Measurements from ENCODE around the gene SOX6.
"Not testable (repeated sequence)": the region's sequence is repeated elsewhere in the genome, so short reads cannot be mapped to it uniquely, and the experiment has no call there.

The SOX6 gene

DNA sequence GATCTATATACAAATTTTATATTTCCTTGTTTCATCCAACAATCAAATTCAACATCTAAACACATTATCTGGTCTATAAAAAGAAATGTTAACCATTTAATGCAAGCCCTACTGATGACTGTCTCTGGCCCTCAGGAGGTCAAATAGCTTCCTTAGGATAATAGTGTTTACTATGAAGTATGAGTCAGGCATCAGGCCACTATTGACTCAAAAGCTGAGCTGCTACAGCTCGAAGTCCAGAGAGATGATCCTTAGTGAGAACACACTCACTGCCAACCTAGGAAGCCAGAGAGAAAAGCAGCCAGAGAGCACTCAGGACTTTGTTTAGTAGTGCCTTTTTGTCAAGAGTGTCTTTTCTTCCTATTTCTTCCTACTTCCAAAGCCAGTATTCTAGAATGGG is 171.8 kb downstream of the SOX6 start:
- no peak for DNase-seq

- no peak for DNase-seq
Measured at GRCh38 chr11:16182553-16182952, 173.8 kb downstream of the SOX6 start.

GRCh38 chr11:16180868-16181267 is 175.5 kb downstream of the SOX6 start:
- DNase-seq, result no peak

DNA sequence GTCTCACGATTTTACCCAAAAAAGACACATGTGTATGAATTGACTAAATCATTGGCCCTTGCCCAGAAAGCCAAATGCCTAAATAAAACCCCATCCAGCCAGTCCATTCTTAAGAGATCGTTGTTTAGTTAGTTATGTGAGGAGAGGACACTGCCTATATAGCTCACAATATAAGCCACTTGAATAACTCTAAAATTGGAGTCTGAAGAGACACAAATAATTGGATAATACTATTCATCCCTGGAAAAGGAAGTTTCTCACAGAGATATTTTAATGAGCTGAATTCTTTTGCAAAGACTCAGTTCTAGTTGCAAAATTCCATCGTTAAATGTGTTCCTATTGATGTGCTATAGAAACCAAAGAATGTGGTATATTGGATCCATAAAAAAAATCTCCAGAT is 176.7 kb downstream of the SOX6 start:
- no peak for DNase-seq

DNA sequence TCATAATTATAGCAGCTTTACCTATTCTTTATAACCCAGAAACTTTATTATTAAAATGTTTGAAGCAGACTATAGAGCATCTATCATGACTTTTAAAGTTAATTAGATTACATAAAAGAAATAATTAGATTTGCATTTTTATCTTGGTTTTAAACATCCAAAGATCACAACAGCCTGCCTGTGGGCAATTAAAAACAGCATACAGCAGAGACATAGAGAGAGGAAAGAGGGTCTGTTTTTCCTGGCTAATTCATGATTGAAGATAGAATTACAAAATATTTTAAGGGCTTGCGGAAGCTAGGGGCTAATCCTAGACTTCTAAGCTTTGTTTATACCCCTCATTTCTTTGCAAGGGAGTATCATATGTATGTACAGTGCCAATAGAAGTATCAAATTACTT is 178.1 kb downstream of the SOX6 start:
- DNase-seq, result no peak

DNA sequence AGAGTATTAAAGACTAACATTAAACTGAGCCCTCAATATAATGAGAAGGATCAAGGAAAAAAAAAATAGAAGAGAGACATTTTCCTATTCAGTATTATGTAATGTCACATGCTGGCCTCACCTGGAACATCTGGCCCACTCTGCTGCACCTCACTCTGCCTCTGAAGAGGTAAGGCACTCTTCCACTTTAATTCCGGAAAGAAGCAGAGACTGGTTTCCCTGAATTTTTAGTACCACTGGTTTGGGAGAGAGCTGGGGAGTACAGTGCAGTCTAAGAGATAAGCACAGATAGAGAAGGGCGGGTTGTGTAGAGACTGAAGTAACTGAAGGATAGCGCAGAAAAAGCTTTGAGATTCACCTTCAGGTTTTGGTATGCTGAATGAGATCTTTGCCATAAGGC is 178.7 kb downstream of the SOX6 start:
- DNase-seq, result no peak

GRCh38 chr11:16173798-16174197 is 182.5 kb downstream of the SOX6 start:
- no peak for DNase-seq

- DNase-seq, result no peak
Measured at GRCh38 chr11:16171882-16172281, 184.5 kb downstream of the SOX6 start.

DNA sequence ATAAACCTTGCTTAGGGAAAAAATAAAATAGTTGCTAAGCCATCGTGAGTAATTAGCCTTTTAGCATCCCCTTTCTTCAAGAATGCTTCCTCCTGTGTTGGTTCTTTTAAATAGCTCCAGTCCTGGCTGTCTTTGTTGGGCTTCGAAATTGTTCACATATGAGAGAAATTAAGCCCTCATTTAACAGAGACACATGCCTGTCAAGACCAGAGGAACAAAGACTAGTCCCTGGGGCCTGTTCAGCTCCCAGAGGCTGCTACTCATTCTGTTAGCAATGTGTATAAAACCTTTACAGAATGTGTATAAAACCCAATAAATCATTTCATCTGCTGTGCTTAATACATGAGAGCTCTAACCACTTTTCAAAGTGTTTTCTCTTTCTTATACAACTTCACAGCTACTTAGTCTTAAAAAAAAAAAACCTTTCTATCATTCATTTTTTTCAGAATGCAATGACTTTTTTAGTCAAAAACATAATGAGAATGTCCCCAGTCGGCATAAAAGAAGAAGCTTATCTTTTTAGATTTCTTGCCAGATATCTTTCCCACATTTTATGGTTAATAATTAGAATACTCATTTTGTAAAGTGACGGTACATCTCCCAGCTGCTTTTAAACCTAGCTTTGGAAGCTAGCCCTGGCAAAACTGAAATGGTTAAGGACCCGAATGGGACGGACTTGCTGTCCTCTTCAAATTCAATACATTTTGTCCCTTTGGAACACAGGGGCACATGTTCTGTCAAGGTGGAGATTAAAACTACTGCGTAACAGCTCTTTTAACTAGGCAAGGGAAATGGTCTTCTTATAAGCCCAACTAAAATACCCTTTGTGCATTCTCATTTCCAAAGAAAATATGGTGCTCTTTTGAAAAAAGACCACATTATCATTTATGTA is 186.1 kb downstream of the SOX6 start:
- DNase-seq, result no peak

- no peak for DNase-seq
Measured at GRCh38 chr11:16169541-16169940, 186.8 kb downstream of the SOX6 start.

DNA sequence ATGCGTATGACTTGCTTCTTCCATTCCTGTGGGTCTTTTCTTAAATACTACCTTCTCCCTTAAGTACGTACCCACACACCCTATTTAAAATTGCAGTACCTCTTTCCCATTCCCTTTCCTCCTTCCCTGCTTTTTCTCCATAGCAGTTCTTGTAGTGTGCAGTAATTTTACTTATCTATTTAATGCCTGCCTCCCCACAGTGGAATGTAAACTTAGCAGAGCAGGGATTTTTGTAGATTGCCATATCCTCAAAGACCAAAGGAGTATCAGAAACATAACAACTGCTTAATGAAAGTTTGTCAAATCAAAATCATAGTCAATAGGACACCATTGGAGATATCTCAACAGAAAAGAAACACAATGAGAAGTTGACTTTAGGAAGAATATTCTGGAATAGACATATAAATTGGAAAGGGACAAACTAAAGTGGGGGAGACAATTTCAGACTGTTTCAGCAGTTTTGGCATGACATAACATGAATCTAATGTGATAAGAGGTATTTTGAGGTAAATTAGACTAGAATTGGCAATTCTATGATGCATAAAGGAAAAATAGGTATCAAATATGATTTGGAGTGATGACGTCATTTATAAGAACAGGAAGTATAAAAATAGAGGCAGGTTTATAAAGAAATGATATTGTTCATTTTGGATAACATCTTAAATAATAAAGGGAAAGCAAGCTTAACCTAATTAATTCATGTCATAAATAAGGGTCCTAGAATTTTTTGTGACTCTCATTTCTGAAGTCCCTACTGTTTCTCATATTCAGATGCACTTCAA is 188.4 kb downstream of the SOX6 start:
- no peak for DNase-seq

GRCh38 chr11:16166571-16166970 is 189.8 kb downstream of the SOX6 start:
- no peak for DNase-seq

DNA sequence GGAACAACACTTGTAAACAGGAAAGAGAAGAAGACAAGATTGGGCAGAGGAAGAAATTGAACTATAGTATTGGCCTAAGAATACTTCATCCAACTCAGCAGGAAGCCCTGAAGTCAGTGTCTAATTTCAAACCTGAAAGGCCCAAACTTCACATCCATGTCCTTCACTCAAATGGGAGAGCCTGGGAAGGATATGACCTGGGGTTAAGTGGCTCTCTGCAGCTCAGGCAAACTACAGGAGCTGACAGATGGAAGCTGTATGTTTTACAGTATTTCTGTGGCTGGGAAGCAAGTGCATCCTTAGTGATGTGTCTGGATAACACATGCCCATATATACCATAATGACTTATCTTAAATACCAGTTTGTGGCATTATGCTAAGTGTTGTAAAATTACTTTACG is 196.2 kb downstream of the SOX6 start:
- DNase-seq, result no peak

DNA sequence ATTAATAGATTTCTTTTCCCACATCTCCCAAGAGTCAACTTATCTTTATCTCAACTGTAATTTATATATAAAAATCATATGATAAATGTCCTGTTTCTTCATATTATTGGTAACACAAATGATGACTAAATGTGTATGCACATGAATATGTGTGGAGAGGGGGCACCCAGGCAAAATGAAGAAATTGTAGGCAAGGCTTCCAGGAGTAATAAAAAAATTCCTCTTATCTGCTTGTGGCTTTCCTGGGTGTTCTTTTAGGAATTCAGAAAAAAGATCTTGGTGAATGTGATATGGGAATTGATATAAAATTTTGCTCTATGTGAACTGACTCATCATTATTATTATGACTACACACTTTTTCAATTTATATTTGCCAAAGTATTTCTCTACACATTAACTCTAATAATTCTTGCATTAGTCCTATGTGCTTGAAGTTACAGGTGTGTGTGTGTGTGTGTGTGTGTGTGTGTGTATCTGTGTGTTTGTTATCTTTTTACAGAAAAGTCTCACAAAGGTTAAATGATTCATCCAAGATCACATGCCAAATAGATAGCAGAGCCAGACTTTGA is 197.8 kb downstream of the SOX6 start:
- no peak for DNase-seq

- DNase-seq, result no peak
Measured at GRCh38 chr11:16157327-16157726, 199.0 kb downstream of the SOX6 start.

DNA sequence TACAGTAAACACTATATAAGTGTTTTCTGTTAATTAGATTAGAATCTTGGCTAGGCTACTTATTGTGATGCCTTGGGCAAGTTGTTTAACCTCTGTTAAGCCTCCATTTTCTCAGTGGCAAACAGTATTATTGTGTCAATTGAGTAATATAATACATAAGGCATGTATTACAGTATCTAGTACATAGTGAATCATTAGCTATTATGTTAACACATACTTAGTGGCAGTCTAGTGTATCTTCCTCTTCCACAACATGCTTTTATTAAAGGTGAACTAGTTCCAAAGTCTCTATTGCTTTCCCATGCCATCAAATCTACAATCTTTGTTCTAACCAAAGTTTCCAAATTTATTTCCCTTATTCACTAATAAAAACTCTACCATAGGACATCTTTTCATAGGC is 200.9 kb downstream of the SOX6 start:
- no peak for DNase-seq

GRCh38 chr11:16154715-16155396 is 201.5 kb downstream of the SOX6 start:
- no peak for DNase-seq

DNA sequence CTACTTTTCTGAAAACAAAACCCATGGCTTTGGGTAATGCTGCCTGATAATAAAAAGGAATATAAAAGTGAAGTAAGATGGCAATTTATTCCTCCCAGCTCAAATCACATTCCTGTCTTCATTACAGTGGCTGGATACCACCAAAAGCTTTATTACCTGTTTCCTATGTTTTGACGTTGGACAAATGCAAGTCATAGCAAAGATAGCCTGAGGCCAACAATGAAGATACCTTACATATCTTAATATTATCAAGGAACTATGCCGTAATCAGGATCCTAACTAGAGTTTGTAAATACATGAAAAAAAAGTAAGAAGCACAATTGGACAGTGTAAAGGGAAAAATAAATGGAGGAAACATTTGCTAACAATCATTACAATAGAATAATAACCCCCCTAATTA is 202.4 kb downstream of the SOX6 start:
- no peak for DNase-seq

DNA sequence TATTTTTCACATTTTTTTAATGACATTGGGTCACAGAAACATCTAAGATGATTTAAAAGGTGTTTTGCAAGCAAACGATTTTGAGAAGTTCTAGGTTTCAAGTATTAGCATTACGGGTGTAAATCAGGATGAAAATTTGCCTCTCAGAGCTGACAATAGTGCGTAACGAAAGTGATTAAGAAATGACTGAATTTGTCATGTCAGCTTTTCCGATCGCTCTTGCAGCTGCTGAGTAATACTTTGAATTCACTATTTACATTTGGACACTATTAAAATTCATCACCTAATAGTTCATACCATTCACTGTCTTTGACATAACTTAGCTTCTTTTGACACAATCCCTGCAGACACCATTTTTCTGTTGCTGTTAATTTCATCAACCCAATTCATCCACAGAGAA is 205.2 kb downstream of the SOX6 start:
- no peak for DNase-seq

GRCh38 chr11:16149476-16149875 is 206.9 kb downstream of the SOX6 start:
- no peak for DNase-seq

GRCh38 chr11:16148301-16148931 is 207.9 kb downstream of the SOX6 start:
- no peak for DNase-seq

DNA sequence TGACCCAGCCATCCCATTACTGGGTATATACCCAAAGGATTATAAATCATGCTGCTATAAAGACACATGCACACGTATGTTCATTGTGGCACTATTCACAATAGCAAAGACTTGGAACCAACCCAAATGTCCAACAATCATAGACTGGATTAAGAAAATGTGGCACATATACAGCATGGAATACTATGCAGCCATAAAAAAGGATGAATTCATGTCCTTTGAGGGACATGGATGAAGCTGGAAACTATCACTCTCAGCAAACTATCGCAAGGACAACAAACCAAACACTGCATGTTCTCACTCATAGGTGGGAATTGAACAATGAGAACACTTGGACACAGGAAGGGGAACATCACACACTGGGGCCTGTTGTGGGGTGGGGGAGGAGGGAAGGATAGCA is 209.4 kb downstream of the SOX6 start:
- DNase-seq, result not testable (repeated sequence)

GRCh38 chr11:16141614-16142013 is 214.7 kb downstream of the SOX6 start:
- DNase-seq, result not testable (repeated sequence)

Data from Kasumi-1 (cell line).